Measurements from ENCODE around the gene SURF2. TPM values are rescaled to one million over a fixed set of nuclear protein-coding genes. Genes with fewer than 3 reads are reported as not detected.
"Not testable (repeated sequence)": the region's sequence is repeated elsewhere in the genome, so short reads cannot be mapped to it uniquely, and the experiment has no call there.

Gene SURF2
- total RNA-seq, 1 donor from 2014 or later, result 17.3 TPM

DNA sequence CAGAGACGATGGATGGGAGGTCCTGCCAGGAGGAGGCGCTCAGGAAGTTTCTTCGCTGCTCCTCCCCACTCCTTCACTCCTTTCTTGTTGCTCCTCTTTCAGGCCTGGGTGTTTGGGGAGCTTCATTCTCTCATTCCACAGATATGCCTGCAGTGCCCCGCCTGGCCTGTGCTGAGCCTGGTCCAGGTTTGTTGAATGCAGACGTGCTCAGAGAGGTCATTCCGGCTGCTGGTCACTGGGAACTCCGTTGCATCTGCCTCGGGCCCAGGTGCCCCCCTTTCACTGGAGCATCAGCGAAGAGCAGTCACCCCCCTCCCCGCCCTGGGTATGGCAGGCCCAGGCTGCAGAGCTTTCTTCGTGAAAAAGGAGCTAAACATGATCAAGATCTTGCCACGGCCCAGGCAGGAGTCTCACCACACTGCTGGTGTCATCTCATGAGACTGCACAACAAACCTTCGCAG, 35.9 kb upstream of the SURF2 start:
- POLR2A ChIA-PET, result no interaction called here
- no peak overlapping the region for H3K27ac Mint-ChIP-seq
- H3K4me3 Mint-ChIP-seq, result no peak overlapping the region
- no peak for DNase-seq
- H3K9me3 Mint-ChIP-seq, result no peaks in the 10 kb centered on the region
- CTCF ChIA-PET, result no interaction called here
- H3K27me3 Mint-ChIP-seq, result peaks cover 2% of the 10 kb centered on the region
- TF ChIP-seq, protein P1, sequence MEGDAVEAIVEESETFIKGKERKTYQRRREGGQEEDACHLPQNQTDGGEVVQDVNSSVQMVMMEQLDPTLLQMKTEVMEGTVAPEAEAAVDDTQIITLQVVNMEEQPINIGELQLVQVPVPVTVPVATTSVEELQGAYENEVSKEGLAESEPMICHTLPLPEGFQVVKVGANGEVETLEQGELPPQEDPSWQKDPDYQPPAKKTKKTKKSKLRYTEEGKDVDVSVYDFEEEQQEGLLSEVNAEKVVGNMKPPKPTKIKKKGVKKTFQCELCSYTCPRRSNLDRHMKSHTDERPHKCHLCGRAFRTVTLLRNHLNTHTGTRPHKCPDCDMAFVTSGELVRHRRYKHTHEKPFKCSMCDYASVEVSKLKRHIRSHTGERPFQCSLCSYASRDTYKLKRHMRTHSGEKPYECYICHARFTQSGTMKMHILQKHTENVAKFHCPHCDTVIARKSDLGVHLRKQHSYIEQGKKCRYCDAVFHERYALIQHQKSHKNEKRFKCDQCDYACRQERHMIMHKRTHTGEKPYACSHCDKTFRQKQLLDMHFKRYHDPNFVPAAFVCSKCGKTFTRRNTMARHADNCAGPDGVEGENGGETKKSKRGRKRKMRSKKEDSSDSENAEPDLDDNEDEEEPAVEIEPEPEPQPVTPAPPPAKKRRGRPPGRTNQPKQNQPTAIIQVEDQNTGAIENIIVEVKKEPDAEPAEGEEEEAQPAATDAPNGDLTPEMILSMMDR (IDR thresholded peaks at IDR 0.05), result no peak
- intact Hi-C loops (cut with micrococcal nuclease), result no loop called here
- ATAC-seq (ENCODE audit: low read depth), result no peak
- H3K36me3 Mint-ChIP-seq (ENCODE audit: low read depth), result no peaks in the 10 kb centered on the region
- no peaks in the 10 kb centered on the region for H3K4me1 Mint-ChIP-seq

DNA sequence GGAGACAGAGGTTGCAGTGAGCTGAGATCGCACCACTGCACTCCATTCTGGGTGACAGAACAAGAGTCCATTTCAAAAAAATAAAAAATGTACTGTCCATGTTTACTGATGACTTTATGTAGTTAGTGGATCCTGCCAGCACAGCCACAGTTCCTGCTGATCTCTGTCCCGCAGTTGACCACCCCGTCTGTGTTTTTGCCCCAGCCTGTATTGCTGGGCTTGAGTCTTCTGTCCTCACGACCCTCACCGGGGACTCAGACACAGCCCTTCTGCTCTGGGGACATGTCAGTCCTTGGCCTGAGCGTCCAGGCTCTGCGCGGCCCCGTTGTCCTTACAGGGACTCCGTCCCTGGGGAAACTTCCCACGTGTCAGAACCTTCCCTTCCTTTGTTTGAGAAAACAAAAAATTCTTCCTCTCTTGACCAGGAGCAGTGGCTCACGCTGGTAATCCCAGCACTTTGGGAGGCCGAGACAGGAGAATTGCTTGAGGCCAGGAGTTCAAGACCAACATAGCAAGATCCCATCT, 34.9 kb upstream of the SURF2 start:
- TF ChIP-seq, protein P1 (IDR thresholded peaks at IDR 0.05), result no peak
- no peaks in the 10 kb centered on the region for H3K9me3 Mint-ChIP-seq
- H3K27me3 Mint-ChIP-seq, result no peaks in the 10 kb centered on the region
- ChIA-PET CTCF (no interaction called here), POLR2A (no interaction called here)
- intact Hi-C loops (cut with micrococcal nuclease), result no loop called here
- ATAC-seq (ENCODE audit: low read depth) (no peak), DNase-seq (no peak)
- H3K4me1 Mint-ChIP-seq, result no peaks in the 10 kb centered on the region
- no peak overlapping the region for H3K27ac Mint-ChIP-seq
- H3K4me3 Mint-ChIP-seq, result no peak overlapping the region
- H3K36me3 Mint-ChIP-seq (ENCODE audit: low read depth), result peaks cover 3% of the 10 kb centered on the region

DNA sequence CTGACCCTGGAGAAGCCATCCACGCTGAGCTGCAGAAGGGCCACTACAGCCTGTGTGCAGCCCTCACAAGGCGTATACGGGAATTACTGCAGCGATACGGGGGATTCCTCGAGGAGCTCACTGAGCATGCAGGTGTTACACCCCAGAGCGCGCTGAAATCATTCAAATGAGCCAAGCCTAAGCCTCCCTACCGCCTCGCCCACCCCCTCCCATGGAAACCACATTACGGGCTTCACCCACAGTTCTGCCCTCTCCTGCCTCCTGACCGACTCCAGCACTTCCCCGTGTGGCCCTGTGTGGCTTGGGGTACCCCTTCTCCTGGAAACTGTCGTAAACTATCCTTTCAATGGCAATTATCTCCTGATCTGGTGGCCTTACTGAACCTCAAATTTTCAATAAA, 33.6 kb upstream of the SURF2 start:
- Mint-ChIP-seq H3K4me1 (no peaks in the 10 kb centered on the region), H3K9me3 (no peaks in the 10 kb centered on the region), H3K36me3 (ENCODE audit: low read depth) (peaks cover 7% of the 10 kb centered on the region), H3K27me3 (no peaks in the 10 kb centered on the region), H3K27ac (no peak overlapping the region), H3K4me3 (no peak overlapping the region)
- TF ChIP-seq, protein P1 (IDR thresholded peaks at IDR 0.05), result no peak
- ChIA-PET POLR2A (no interaction called here), CTCF (no interaction called here)
- intact Hi-C loops (cut with micrococcal nuclease), result no loop called here
- DNase-seq, result no peak
- no peak for ATAC-seq (ENCODE audit: low read depth)

DNA sequence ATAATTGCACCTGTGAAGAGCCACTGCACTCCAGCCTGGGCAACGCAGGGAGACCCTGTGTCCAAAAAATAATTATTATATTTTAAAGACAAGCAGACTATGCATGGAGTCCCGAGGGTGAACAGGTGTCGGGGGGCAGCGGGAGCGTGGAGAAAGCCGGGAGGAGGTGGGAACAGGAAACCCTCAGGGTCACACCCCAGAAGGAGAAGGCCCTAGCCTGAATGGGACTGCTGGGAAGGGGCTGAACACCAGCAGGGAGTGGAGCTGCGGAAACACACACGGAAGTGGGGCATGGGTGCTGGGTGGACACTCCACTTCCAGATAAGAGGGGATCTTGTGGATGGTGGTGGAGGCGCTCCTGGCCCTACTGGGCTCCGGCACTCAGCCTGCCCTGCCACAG, 33.1 kb upstream of the SURF2 start:
- intact Hi-C loops (cut with micrococcal nuclease), result no loop called here
- H3K4me1 Mint-ChIP-seq, result no peaks in the 10 kb centered on the region
- no peak for ATAC-seq (ENCODE audit: low read depth)

DNA sequence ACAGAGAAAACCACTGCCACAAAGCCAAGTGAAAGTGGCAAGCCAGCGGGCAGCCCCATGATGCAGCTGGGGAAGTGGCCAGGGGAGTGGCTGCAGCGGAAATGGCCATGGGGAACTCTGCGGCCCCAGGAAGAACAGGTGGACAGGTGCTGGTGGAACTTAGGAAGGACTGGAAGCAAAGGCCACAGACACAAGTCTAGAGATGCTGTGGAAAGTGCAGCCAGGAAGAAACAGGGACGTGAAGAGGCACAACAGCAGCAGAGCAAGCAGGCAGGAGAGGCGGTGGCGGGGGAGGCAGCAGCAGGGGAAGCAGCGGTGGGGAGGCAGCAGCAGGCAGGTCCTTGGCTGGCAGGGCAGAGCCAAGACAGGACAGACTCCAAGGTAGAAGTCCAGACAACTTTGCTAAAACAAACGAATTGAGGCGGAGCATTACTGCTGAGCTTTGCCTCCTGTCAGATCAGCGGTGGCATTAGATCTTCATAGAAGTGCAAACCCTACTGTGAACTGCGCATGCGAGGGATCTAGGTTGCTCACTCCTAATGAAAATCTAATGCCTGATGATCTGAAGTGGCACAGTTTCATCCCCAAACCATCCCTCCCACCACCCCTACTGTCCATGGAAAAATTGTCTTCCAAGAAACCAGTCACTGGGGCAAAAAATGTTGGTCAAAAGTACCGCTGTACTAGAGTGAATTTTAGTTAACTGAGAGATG, 32.2 kb upstream of the SURF2 start:
- DNase-seq (no peak), ATAC-seq (ENCODE audit: low read depth) (no peak)
- Mint-ChIP-seq H3K4me3 (no peak overlapping the region), H3K36me3 (ENCODE audit: low read depth) (peaks cover 18% of the 10 kb centered on the region), H3K4me1 (peaks cover 1% of the 10 kb centered on the region), H3K9me3 (no peaks in the 10 kb centered on the region), H3K27me3 (no peaks in the 10 kb centered on the region), H3K27ac (no peak overlapping the region)
- ChIA-PET CTCF (no interaction called here), POLR2A (no interaction called here)
- TF ChIP-seq, protein P1 (IDR thresholded peaks at IDR 0.05), result no peak
- intact Hi-C loops (cut with micrococcal nuclease), result no loop called here

More for the DNA sequence above, 33.1 kb upstream of the SURF2 start:
- Mint-ChIP-seq H3K27ac (no peak overlapping the region), H3K4me3 (no peak overlapping the region), H3K36me3 (ENCODE audit: low read depth) (peaks cover 9% of the 10 kb centered on the region), H3K27me3 (no peaks in the 10 kb centered on the region), H3K9me3 (no peaks in the 10 kb centered on the region)
- DNase-seq, result no peak
- ChIA-PET CTCF (no interaction called here), POLR2A (no interaction called here)
- TF ChIP-seq, protein P1 (IDR thresholded peaks at IDR 0.05), result no peak

DNA sequence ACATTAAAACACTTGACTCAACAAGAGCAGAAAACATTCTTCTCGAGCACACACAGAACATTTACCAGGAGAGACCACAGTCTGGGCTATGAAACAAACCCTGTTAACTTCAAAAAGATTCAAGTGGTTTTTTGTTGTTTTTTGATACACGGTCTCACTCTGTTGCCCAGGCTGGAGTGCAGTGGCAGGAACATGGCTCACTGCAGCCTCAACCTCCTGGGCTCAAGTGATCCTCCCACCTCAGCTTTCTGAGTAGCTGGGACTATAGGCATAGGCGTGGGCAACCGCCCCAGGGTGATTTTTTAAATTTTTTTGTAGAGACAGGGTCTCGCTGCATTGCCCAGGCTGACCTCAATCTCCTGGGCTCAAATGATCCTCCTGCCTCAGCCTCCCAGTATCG, 29.3 kb upstream of the SURF2 start:
- H3K4me3 Mint-ChIP-seq; DNase-seq; ATAC-seq (ENCODE audit: low read depth); H3K27me3 Mint-ChIP-seq; H3K27ac Mint-ChIP-seq; CTCF ChIA-PET; POLR2A ChIA-PET; intact Hi-C loops (cut with micrococcal nuclease); H3K4me1 Mint-ChIP-seq; H3K9me3 Mint-ChIP-seq: not testable (repeated sequence)
- H3K36me3 Mint-ChIP-seq (ENCODE audit: low read depth), result peaks cover 38% of the 10 kb centered on the region
